Measurements from ENCODE around the gene RIN3.

GRCh38 chr14:92590176-92590575, 76.6 kb downstream of the RIN3 start:
- TF ChIP-seq CTCF (IDR thresholded peaks at IDR 0.05) (no peak), POLR2A (IDR thresholded peaks at IDR 0.05) (no peak)

Measured in testis (tissue), 2 donors.